ENCODE results near the gene ACOXL. TPM values are rescaled to one million over a fixed set of nuclear protein-coding genes. Genes with fewer than 3 reads are reported as not detected.

The ACOXL gene
- total RNA-seq, 2 experiments from 2014 or later: not detected

GRCh38 chr2:110726285-110726684, 6.1 kb upstream of the ACOXL start:
- no peak overlapping the region for H3K27ac Mint-ChIP-seq
- no peaks in the 10 kb centered on the region for H3K36me3 Mint-ChIP-seq (ENCODE audit: low read depth)
- Histone ChIP-seq H3K36me3 (ENCODE audit: insufficient read depth, low read length) (no peaks in the 10 kb centered on the region), H3K4me3 (ENCODE audit: low read length) (no peak overlapping the region), H3K27me3 (ENCODE audit: control insufficient read depth in 1 of 2, insufficient read depth in 2 of 2, low read length in 2 of 2) (peaks cover 8 to 10% of the 10 kb centered on the region in 2 experiments), H3K4me1 (ENCODE audit: insufficient read depth, low read length) (no peaks in the 10 kb centered on the region), H3K27ac (ENCODE audit: low read depth in 1 of 2, low read length in 2 of 2) (no peak overlapping the region), H3K9me3 (ENCODE audit: control insufficient read depth in 1 of 2, insufficient read depth in 1 of 2, low read length in 2 of 2) (no peaks in the 10 kb centered on the region)
- POLR2A ChIA-PET: no interaction called here
- no peak for DNase-seq
- H3K4me1 Mint-ChIP-seq (ENCODE audit: low read depth): no peaks in the 10 kb centered on the region
- no peaks in the 10 kb centered on the region for H3K9me3 Mint-ChIP-seq
- CTCF ChIA-PET: no interaction called here
- no peak overlapping the region for H3K4me3 Mint-ChIP-seq
- intact Hi-C loops (cut with DNase I, micrococcal nuclease): no loop called here
- no peak for ATAC-seq (ENCODE audit: poor library complexity)
- TF ChIP-seq CTCF (IDR thresholded peaks at IDR 0.05): no peak
- peaks cover 24% of the 10 kb centered on the region for H3K27me3 Mint-ChIP-seq

- Histone ChIP-seq H3K36me3 (ENCODE audit: insufficient read depth, low read length) (no peaks in the 10 kb centered on the region), H3K27ac (ENCODE audit: low read depth in 1 of 2, low read length in 2 of 2) (no peak overlapping the region), H3K4me3 (ENCODE audit: low read length) (no peak overlapping the region), H3K9me3 (ENCODE audit: control insufficient read depth in 1 of 2, insufficient read depth in 1 of 2, low read length in 2 of 2) (peaks cover 0 to 6% of the 10 kb centered on the region in 2 experiments), H3K27me3 (ENCODE audit: control insufficient read depth in 1 of 2, insufficient read depth in 2 of 2, low read length in 2 of 2) (peaks cover 17 to 18% of the 10 kb centered on the region in 2 experiments), H3K4me1 (ENCODE audit: insufficient read depth, low read length) (peaks cover 9% of the 10 kb centered on the region)
- Mint-ChIP-seq H3K9me3 (no peaks in the 10 kb centered on the region), H3K36me3 (ENCODE audit: low read depth) (no peaks in the 10 kb centered on the region), H3K27ac (no peak overlapping the region), H3K27me3 (peaks cover 35% of the 10 kb centered on the region), H3K4me1 (ENCODE audit: low read depth) (peaks cover 5% of the 10 kb centered on the region), H3K4me3 (no peak overlapping the region)
- ATAC-seq (ENCODE audit: poor library complexity): no peak
- intact Hi-C loops (cut with DNase I, micrococcal nuclease): no loop called here
- CTCF ChIA-PET: no interaction called here
- POLR2A ChIA-PET: interaction anchor here (1.3 kb wide), 1 partner anchor 10 kb away, joined by 3 read pairs; no protein-coding TSS in a partner anchor
- no peak for DNase-seq
- TF ChIP-seq CTCF (IDR thresholded peaks at IDR 0.05): no peak
These were observed 4.5 kb upstream of the ACOXL start for GRCh38 chr2:110727923-110728322.

DNA sequence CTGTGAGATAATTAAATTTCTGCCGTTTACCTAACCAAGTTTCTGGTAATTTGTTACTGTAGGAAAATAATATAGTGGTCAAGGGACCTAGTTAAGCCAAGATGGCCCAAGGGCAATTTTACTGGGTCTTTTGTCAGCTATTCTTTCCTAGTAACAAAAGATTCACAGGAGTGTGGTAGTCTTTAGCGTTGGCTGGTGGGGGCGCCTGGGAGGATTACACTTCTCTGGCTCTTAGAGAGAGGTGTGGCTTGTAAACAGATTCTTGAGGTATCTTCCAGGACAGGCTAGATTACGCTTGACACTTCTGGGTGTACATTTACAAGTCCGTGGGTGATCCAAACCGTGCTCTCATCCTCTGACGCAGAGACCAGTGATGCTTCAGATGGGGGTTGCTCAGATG, 3.3 kb upstream of the ACOXL start:
- Histone ChIP-seq H3K9me3 (ENCODE audit: control insufficient read depth in 1 of 2, insufficient read depth in 1 of 2, low read length in 2 of 2) (peaks cover 0 to 6% of the 10 kb centered on the region in 2 experiments), H3K27me3 (ENCODE audit: control insufficient read depth in 1 of 2, insufficient read depth in 2 of 2, low read length in 2 of 2) (peaks cover 26 to 27% of the 10 kb centered on the region in 2 experiments), H3K36me3 (ENCODE audit: insufficient read depth, low read length) (no peaks in the 10 kb centered on the region), H3K4me1 (ENCODE audit: insufficient read depth, low read length) (peaks cover 14% of the 10 kb centered on the region), H3K27ac (ENCODE audit: low read depth in 1 of 2, low read length in 2 of 2) (no peak overlapping the region), H3K4me3 (ENCODE audit: low read length) (no peak overlapping the region)
- DNase-seq: no peak
- Mint-ChIP-seq H3K4me1 (ENCODE audit: low read depth) (peaks cover 13% of the 10 kb centered on the region), H3K36me3 (ENCODE audit: low read depth) (no peaks in the 10 kb centered on the region), H3K9me3 (no peaks in the 10 kb centered on the region), H3K27ac (no peak overlapping the region), H3K4me3 (no peak overlapping the region), H3K27me3 (peaks cover 45% of the 10 kb centered on the region)
- POLR2A ChIA-PET: no interaction called here
- CTCF ChIA-PET: no interaction called here
- intact Hi-C loops (cut with DNase I, micrococcal nuclease): no loop called here
- no peak for TF ChIP-seq CTCF (IDR thresholded peaks at IDR 0.05)
- ATAC-seq (ENCODE audit: poor library complexity): no peak

Data from CD4-positive, alpha-beta T cell (primary cell).